Activated naive CD8-positive, alpha-beta T cell treated with anti-CD3 and anti-CD28 coated beads, Interleukin-2, amount 10 ng/mL, durations not matched to agents 7 days and 5 days (primary cell): ENCODE results near the gene KRT6A. TPM values are rescaled to one million over a fixed set of nuclear protein-coding genes. Genes with fewer than 3 reads are reported as not detected.

Experiments
- ATAC-seq: fragments of 150-1000 bp; cut with Tn5 transposase; one replicate; pipeline ENCODE4 v1.10.0; 2021; ENCODE audit warnings: low read depth, moderate library complexity
- POLR2A ChIA-PET: fragments of 350-600 bp; sonication (Branson Sonifier 250); formaldehyde crosslinking; loops from one replicate; lab custom pipeline; 2021; ENCODE audit warnings: antibody characterized with exemption; lab: Charles Lee
- DNase-seq: peaks from one replicate; pipeline ENCODE4 v3.0.0; 2021
- H3K27ac Mint-ChIP-seq: one replicate; pipeline ENCODE4 v1.8.0; 2022; ENCODE audit warnings: mild to moderate bottlenecking, mixed read lengths
- H3K27me3 Mint-ChIP-seq: one replicate; pipeline ENCODE4 v1.8.0; 2022; ENCODE audit warnings: mild to moderate bottlenecking, moderate library complexity, mixed read lengths
- H3K36me3 Mint-ChIP-seq: one replicate; pipeline ENCODE4 v1.8.0; 2021; ENCODE audit warnings: mild to moderate bottlenecking, mixed read lengths
- H3K4me1 Mint-ChIP-seq: one replicate; pipeline ENCODE4 v1.8.0; 2021; ENCODE audit warnings: mixed read lengths
- H3K4me3 Mint-ChIP-seq: one replicate; pipeline ENCODE4 v1.8.0; 2022; ENCODE audit warnings: mild to moderate bottlenecking, moderate library complexity, mixed read lengths
- H3K9me3 Mint-ChIP-seq: one replicate; pipeline ENCODE4 v1.8.0; 2021; ENCODE audit warnings: mixed read lengths
- total RNA-seq, 2 experiments: library from RNA; stranded (reverse); gene quantifications; one replicate each; pipeline ENCODE4 v1.2.3, GENCODE V29; 2021

Gene KRT6A
- total RNA-seq, 2 experiments from 2014 or later: not detected

DNA sequence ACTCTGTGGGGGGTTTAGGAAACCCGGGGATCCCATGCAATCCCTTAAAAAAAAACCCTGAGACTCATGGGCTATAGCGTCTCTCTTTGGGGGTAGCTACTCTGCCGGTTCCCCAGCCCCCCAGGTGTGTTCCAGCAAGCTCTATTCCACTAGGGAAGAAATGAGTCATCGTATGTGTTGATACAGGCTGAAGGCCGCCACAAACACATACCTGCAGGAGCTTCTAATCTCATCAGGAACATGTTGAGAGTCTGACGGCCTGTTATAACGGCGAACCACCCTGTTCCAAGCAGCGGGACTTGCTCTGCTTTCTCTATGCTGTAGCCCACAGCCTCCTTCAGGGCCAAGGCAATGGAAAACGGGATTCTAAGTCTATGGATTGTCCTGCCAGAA, 28.1 kb upstream of the KRT6A start:
- Mint-ChIP-seq H3K9me3 (no peaks in the 10 kb centered on the region), H3K4me1 (no peaks in the 10 kb centered on the region), H3K4me3 (no peak overlapping the region), H3K36me3 (no peaks in the 10 kb centered on the region), H3K27me3 (peaks cover 11% of the 10 kb centered on the region), H3K27ac (no peak overlapping the region)
- ATAC-seq (no peak), DNase-seq (no peak)
- POLR2A ChIA-PET: no interaction called here

DNA sequence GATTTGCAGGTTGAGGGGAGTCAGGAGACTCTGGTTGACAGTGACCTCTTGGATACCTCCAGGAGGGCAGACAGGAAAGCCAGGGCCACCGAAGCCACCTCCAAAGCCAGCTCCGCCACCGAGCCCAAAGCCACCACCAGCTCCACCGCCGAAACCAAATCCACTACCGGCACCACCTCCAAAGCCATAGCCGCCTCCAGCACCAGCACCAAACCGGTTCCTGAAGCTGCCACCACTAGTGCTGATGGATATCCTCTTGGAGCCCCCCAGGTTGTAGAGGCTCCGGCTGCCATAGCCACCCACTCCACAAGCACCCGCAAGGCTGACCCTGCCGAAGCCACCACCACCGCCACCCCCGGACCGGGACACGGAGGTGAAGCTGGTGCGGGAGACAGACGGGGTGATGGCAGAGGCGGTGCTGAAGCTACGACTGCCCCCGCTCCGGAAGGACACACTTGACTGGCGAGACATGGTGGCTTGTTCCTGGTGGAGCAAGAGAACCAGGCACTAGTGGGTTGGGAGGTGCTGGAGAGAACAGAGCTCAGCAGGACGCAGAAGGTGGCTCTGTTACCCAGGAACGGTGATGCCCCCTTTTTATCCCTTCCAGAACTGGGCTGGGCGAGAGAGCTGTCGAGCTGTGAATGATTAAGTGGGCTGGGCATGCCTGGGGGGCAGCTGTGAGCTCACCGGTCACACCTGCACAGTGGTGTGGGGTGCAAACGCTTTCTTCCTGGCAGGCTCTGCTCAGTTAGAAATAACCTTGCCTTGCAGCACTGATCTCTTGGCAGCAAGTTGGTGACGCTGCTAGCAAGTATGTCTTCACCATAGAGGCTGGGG, 27.0 kb upstream of the KRT6A start, which contains the start of gene KRT5:
KRT5 (minus strand) TSS at position 569 of the 837 bp plus-strand sequence; CDS start at position 471, 98 bp downstream.
- Mint-ChIP-seq H3K27me3 (peaks cover 14% of the 10 kb centered on the region), H3K9me3 (no peaks in the 10 kb centered on the region), H3K4me3 (no peak within 1 kb of the TSS), H3K27ac (no peak within 1 kb of the TSS), H3K36me3 (no peaks in the 10 kb centered on the region), H3K4me1 (no peaks in the 10 kb centered on the region)
- no peak for ATAC-seq
- DNase-seq: no peak
- POLR2A ChIA-PET: interaction anchor here (0.5 kb wide), 1 partner anchor 363 kb away, joined by 3 read pairs; no protein-coding TSS in a partner anchor

DNA sequence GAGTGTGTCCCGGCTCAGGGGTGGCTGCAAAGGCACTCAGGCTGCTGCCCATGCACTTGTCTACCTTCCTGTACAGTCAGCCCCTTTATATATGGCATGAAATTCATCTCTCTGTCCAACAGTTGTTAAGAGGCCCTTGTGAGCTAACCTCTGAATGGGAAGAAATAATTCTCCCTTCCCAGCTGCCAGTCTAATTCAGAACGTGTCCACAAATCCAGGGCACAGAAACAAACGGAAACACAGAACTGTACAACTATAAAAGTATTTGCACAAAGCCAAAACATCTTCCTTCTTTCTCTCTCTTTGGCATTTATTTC, 26.3 kb upstream of the KRT6A start:
- no peaks in the 10 kb centered on the region for H3K4me1 Mint-ChIP-seq
- POLR2A ChIA-PET: interaction anchor here (0.5 kb wide), 1 partner anchor 364 kb away, joined by 3 read pairs; no protein-coding TSS in a partner anchor
- peaks cover 15% of the 10 kb centered on the region for H3K27me3 Mint-ChIP-seq
- DNase-seq (no peak), ATAC-seq (no peak)
- no peak overlapping the region for H3K27ac Mint-ChIP-seq
- H3K36me3 Mint-ChIP-seq: no peaks in the 10 kb centered on the region
- H3K9me3 Mint-ChIP-seq: no peaks in the 10 kb centered on the region
- no peak overlapping the region for H3K4me3 Mint-ChIP-seq

DNA sequence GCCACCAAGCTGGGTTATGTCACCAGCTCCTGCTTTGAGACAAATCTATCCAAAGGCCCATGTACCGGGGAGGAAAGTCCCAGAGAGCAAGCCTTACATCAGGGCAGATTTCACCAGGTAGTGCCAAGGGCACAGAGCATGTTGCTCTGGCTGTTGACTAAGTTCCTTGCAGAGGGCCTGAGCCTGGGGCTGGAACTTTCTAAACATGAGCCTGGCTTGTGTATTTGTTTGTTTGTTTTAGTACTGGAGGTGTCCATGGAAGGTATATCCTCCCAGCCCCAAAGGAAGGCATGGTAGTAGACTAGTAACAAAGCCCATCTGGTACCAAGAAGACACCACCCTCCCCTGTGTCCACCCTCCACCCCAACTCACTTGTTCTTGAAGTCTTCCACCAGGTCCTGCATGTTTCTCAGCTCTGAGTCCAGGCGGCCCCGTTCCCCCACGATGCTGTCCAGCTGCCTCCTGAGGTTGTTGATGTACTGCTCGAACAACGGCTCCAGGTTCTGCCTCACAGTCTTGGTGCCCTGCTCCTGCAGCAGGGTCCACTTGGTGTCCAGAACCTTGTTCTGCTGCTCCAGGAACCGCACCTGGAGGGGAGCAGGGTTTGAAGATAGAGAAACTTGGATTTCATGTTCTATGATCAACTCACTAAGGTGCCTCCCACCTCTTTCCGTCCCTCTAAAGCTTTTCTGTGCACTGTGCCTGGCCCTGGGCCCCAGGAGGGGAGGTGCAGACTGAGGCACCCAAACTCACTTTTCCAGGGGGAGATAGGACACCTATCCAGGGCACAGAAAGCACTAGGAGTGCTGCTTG, 25.7 kb upstream of the KRT6A start:
- ATAC-seq: no peak
- POLR2A ChIA-PET: no interaction called here
- Mint-ChIP-seq H3K27ac (no peak overlapping the region), H3K4me3 (no peak overlapping the region), H3K4me1 (no peaks in the 10 kb centered on the region), H3K36me3 (no peaks in the 10 kb centered on the region), H3K9me3 (no peaks in the 10 kb centered on the region), H3K27me3 (peaks cover 15% of the 10 kb centered on the region)
- DNase-seq: no peak

- no peak overlapping the region for H3K4me3 Mint-ChIP-seq
- H3K4me1 Mint-ChIP-seq: no peaks in the 10 kb centered on the region
- H3K9me3 Mint-ChIP-seq: no peaks in the 10 kb centered on the region
- peaks cover 17% of the 10 kb centered on the region for H3K27me3 Mint-ChIP-seq
- POLR2A ChIA-PET: no interaction called here
- ATAC-seq (no peak), DNase-seq (no peak)
- no peaks in the 10 kb centered on the region for H3K36me3 Mint-ChIP-seq
- H3K27ac Mint-ChIP-seq: no peak overlapping the region
Measured at GRCh38 chr12:52517888-52518287, 24.8 kb upstream of the KRT6A start.

DNA sequence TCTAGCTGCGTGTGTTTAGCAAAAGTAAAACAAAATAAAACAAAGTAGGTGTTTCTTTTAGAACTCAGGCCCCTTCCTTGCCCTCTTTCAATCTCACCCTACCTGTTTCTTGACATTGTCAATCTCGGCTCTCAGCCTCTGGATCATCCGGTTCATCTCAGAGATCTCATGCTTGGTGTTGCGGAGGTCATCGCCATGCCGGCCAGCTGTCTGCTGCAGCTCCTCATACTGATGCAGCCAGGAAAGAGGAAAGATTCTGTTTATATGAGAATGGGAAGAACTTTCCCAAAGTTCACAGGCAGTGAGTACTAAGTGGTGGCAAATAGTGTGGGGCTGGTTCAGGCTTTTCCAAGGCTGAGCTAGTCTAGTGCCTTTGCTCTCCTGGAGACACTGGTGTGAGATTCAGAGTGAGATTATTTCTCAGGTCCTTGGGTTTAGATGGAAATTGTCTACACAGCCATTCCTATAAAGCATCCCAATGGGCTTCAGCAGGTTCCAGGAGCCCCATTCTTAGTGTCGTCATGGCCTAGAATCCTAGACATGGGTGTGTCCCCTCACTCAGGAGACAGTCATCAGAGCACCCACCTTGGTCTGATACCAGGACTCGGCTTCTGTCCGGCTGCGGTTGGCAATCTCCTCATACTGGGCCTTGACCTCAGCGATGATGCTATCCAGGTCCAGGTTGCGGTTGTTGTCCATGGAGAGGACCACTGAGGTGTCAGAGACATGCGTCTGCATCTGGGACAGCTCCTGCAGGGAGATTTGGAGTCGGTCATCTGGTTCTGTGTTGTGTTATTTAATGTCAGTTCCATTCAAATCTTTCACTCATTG, 24.2 kb upstream of the KRT6A start:
- Mint-ChIP-seq H3K4me3 (no peak overlapping the region), H3K4me1 (no peaks in the 10 kb centered on the region), H3K27ac (no peak overlapping the region), H3K9me3 (no peaks in the 10 kb centered on the region), H3K36me3 (no peaks in the 10 kb centered on the region), H3K27me3 (peaks cover 17% of the 10 kb centered on the region)
- ATAC-seq: no peak
- DNase-seq: no peak
- POLR2A ChIA-PET: no interaction called here

- no peak for DNase-seq
- POLR2A ChIA-PET: no interaction called here
- no peaks in the 10 kb centered on the region for H3K9me3 Mint-ChIP-seq
- ATAC-seq: no peak
- no peaks in the 10 kb centered on the region for H3K4me1 Mint-ChIP-seq
- no peak overlapping the region for H3K4me3 Mint-ChIP-seq
- H3K27me3 Mint-ChIP-seq: peaks cover 15% of the 10 kb centered on the region
- H3K27ac Mint-ChIP-seq: no peak overlapping the region
- peaks cover 1% of the 10 kb centered on the region for H3K36me3 Mint-ChIP-seq
Measured at GRCh38 chr12:52515927-52516831, 23.1 kb upstream of the KRT6A start.

- Mint-ChIP-seq H3K36me3 (peaks cover 1% of the 10 kb centered on the region), H3K9me3 (no peaks in the 10 kb centered on the region), H3K4me3 (no peak overlapping the region), H3K4me1 (no peaks in the 10 kb centered on the region), H3K27ac (no peak overlapping the region), H3K27me3 (peaks cover 16% of the 10 kb centered on the region)
- ATAC-seq (no peak), DNase-seq (no peak)
- POLR2A ChIA-PET: no interaction called here
Measured at GRCh38 chr12:52515319-52515646, 22.2 kb upstream of the KRT6A start.

GRCh38 chr12:52514471-52515318, 21.6 kb upstream of the KRT6A start:
- no peak for ATAC-seq
- Mint-ChIP-seq H3K27me3 (peaks cover 16% of the 10 kb centered on the region), H3K36me3 (peaks cover 1% of the 10 kb centered on the region), H3K4me3 (no peak overlapping the region), H3K4me1 (no peaks in the 10 kb centered on the region), H3K9me3 (no peaks in the 10 kb centered on the region), H3K27ac (no peak overlapping the region)
- DNase-seq: no peak
- POLR2A ChIA-PET: no interaction called here

- no peak for ATAC-seq
- peaks cover 12% of the 10 kb centered on the region for H3K27me3 Mint-ChIP-seq
- H3K27ac Mint-ChIP-seq: no peak overlapping the region
- POLR2A ChIA-PET: no interaction called here
- no peaks in the 10 kb centered on the region for H3K4me1 Mint-ChIP-seq
- H3K36me3 Mint-ChIP-seq: peaks cover 1% of the 10 kb centered on the region
- H3K9me3 Mint-ChIP-seq: no peaks in the 10 kb centered on the region
- no peak overlapping the region for H3K4me3 Mint-ChIP-seq
- DNase-seq: no peak
Measured at GRCh38 chr12:52513736-52514135, 20.7 kb upstream of the KRT6A start.

DNA sequence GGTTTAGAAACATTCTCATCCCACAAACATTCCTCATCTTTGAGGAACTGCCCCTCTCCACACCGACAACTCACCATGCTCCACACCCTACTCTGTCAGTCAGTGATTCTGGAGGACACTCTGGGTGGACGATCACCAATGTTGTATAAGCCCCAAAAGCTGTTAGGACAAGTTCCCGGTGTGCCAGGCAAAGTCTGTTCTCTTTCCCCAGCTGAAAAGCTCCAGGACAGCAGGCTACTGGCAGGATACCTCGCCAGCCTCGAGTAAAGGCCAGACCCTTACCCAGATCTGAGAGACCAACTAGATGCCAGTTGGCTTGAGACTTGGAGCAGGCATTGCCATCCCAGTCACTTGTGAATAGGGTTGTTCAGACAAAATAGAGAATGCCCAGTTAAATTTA, 15.2 kb upstream of the KRT6A start:
- no peak for ATAC-seq
- H3K4me1 Mint-ChIP-seq: no peaks in the 10 kb centered on the region
- no peak for DNase-seq
- H3K27me3 Mint-ChIP-seq: peaks cover 38% of the 10 kb centered on the region
- no peak overlapping the region for H3K27ac Mint-ChIP-seq
- H3K9me3 Mint-ChIP-seq: no peaks in the 10 kb centered on the region
- peaks cover 1% of the 10 kb centered on the region for H3K36me3 Mint-ChIP-seq
- POLR2A ChIA-PET: no interaction called here
- H3K4me3 Mint-ChIP-seq: no peak overlapping the region
